Activated CD8-positive, alpha-beta memory T cell treated with anti-CD3 and anti-CD28 coated beads for 36 hours (primary cell): ENCODE measurements around the gene FRMD7. TPM values are rescaled to one million over a fixed set of nuclear protein-coding genes. Genes with fewer than 3 reads are reported as not detected.
"Not testable (repeated sequence)": the region's sequence is repeated elsewhere in the genome, so short reads cannot be mapped to it uniquely, and the experiment has no call there.

Source experiments
- CTCF ChIA-PET: fragments of 350-600 bp; sonication (Branson Sonifier 250); formaldehyde crosslinking; loops from one replicate; lab custom pipeline; 2021; ENCODE audit warnings: antibody characterized with exemption; lab: Charles Lee
- POLR2A ChIA-PET: fragments of 350-600 bp; sonication (Branson Sonifier 250); formaldehyde crosslinking; loops from one replicate; lab custom pipeline; 2021; ENCODE audit warnings: antibody characterized with exemption; lab: Charles Lee
- total RNA-seq, 2 experiments: library from RNA; stranded (reverse); gene quantifications; one replicate each; pipeline ENCODE4 v1.2.3, GENCODE V29; 2021

The FRMD7 gene
- total RNA-seq, 2 experiments from 2014 or later, result not detected

GRCh38 chrX:132094164-132094563, 33.7 kb downstream of the FRMD7 start:
- CTCF ChIA-PET, result no interaction called here

GRCh38 chrX:132093239-132093860, 34.5 kb downstream of the FRMD7 start:
- CTCF ChIA-PET, result interaction anchor here (1.1 kb wide), 1 partner anchor 126 kb away, joined by 4 read pairs; the partner anchor contains the start of gene RAP2C

More at GRCh38 chrX:132094164-132094563, 33.7 kb downstream of the FRMD7 start:
- POLR2A ChIA-PET, result no interaction called here

GRCh38 chrX:132092439-132093065, 35.3 kb downstream of the FRMD7 start:
- POLR2A ChIA-PET, result no interaction called here
- CTCF ChIA-PET, result interaction anchor here (1.1 kb wide), 1 partner anchor 127 kb away, joined by 4 read pairs; the partner anchor contains the start of gene RAP2C

More at GRCh38 chrX:132093239-132093860, 34.5 kb downstream of the FRMD7 start:
- POLR2A ChIA-PET, result no interaction called here

- POLR2A ChIA-PET, result no interaction called here
Measured at GRCh38 chrX:132090403-132091159, 37.2 kb downstream of the FRMD7 start.

GRCh38 chrX:132088864-132089263, 39.0 kb downstream of the FRMD7 start:
- CTCF ChIA-PET, result interaction anchor here (0.8 kb wide), 1 partner anchor 11 kb away, joined by 3 read pairs; no protein-coding TSS in a partner anchor
- POLR2A ChIA-PET, result no interaction called here

More at GRCh38 chrX:132090403-132091159, 37.2 kb downstream of the FRMD7 start:
- CTCF ChIA-PET, result interaction anchor here (0.9 to 1.4 kb wide), 2 partner anchors 129 to 249 kb away, joined by 3 to 5 read pairs; partner anchors contain the start of gene RAP2C

- POLR2A ChIA-PET, result no interaction called here
- CTCF ChIA-PET, result no interaction called here
Measured at GRCh38 chrX:132086672-132087071, 41.1 kb downstream of the FRMD7 start.

- CTCF ChIA-PET, result no interaction called here
- POLR2A ChIA-PET, result no interaction called here
Measured at GRCh38 chrX:132085786-132086185, 42.0 kb downstream of the FRMD7 start.

GRCh38 chrX:132077912-132078311, 49.9 kb downstream of the FRMD7 start:
- ChIA-PET POLR2A (no interaction called here), CTCF (interaction anchor here (0.9 kb wide), 1 partner anchor 11 kb away, joined by 3 read pairs; no protein-coding TSS in a partner anchor)

- ChIA-PET CTCF (interaction anchor here (0.9 kb wide), 1 partner anchor 12 kb away, joined by 3 read pairs; no protein-coding TSS in a partner anchor), POLR2A (no interaction called here)
Measured at GRCh38 chrX:132077414-132077813, 50.4 kb downstream of the FRMD7 start.

- CTCF ChIA-PET, result interaction anchor here (0.7 kb wide), 1 partner anchor 229 kb away, joined by 3 read pairs; no protein-coding TSS in a partner anchor
- POLR2A ChIA-PET, result no interaction called here
Measured at GRCh38 chrX:132071254-132071653, 56.6 kb downstream of the FRMD7 start.

- ChIA-PET POLR2A (no interaction called here), CTCF (no interaction called here)
Measured at GRCh38 chrX:132068405-132068804, 59.4 kb downstream of the FRMD7 start.

- CTCF ChIA-PET, result no interaction called here
Measured at GRCh38 chrX:132063862-132064261, 64.0 kb downstream of the FRMD7 start.

GRCh38 chrX:132063334-132063733, 64.5 kb downstream of the FRMD7 start:
- CTCF ChIA-PET, result no interaction called here
- POLR2A ChIA-PET, result no interaction called here

More at GRCh38 chrX:132063862-132064261, 64.0 kb downstream of the FRMD7 start:
- POLR2A ChIA-PET, result no interaction called here

GRCh38 chrX:132059973-132060540, 67.8 kb downstream of the FRMD7 start:
- POLR2A ChIA-PET, result interaction anchor here (0.5 kb wide), 1 partner anchor 191 kb away, joined by 4 read pairs; no protein-coding TSS in a partner anchor
- CTCF ChIA-PET, result no interaction called here

- ChIA-PET CTCF (no interaction called here), POLR2A (no interaction called here)
Measured at GRCh38 chrX:132058975-132059374, 68.8 kb downstream of the FRMD7 start.

- ChIA-PET POLR2A (no interaction called here), CTCF (no interaction called here)
Measured at GRCh38 chrX:132058050-132058449, 69.8 kb downstream of the FRMD7 start.

GRCh38 chrX:132051778-132052177, 76.0 kb downstream of the FRMD7 start:
- CTCF ChIA-PET, POLR2A ChIA-PET: not testable (repeated sequence)

GRCh38 chrX:132046533-132046932, 81.3 kb downstream of the FRMD7 start:
- ChIA-PET CTCF (no interaction called here), POLR2A (interaction anchor here (0.6 kb wide), 1 partner anchor 9 kb away, joined by 10 read pairs; no protein-coding TSS in a partner anchor)

- CTCF ChIA-PET, result no interaction called here
- POLR2A ChIA-PET, result no interaction called here
Measured at GRCh38 chrX:132045456-132045855, 82.4 kb downstream of the FRMD7 start.
